Glutamatergic neuron (in vitro differentiated cells): ENCODE results near the gene TTLL9. TPM values are rescaled to one million over a fixed set of nuclear protein-coding genes. Genes with fewer than 3 reads are reported as not detected.

Experiments
- DNase-seq: peaks from one replicate; pipeline ENCODE4 v3.0.0; 2022
- H3K27ac Mint-ChIP-seq: one replicate; pipeline ENCODE4 v1.8.0; 2020; ENCODE audit warnings: mild to moderate bottlenecking, mixed read lengths, inconsistent platforms; ENCODE audit not compliant: unreplicated experiment
- H3K27me3 Mint-ChIP-seq: one replicate; pipeline ENCODE4 v1.8.0; 2020; ENCODE audit warnings: mild to moderate bottlenecking, moderate library complexity, mixed read lengths, inconsistent platforms; ENCODE audit not compliant: unreplicated experiment
- H3K36me3 Mint-ChIP-seq: one replicate; pipeline ENCODE4 v1.8.0; 2020; ENCODE audit warnings: mild to moderate bottlenecking, mixed read lengths, inconsistent platforms; ENCODE audit not compliant: unreplicated experiment
- H3K4me1 Mint-ChIP-seq: one replicate; pipeline ENCODE4 v1.8.0; 2020; ENCODE audit warnings: mild to moderate bottlenecking, low read depth, mixed read lengths, inconsistent platforms; ENCODE audit not compliant: unreplicated experiment
- H3K4me3 Mint-ChIP-seq: one replicate; pipeline ENCODE4 v1.8.0; 2020; ENCODE audit warnings: mild to moderate bottlenecking, mixed read lengths, inconsistent platforms; ENCODE audit not compliant: unreplicated experiment
- H3K9me3 Mint-ChIP-seq: one replicate; pipeline ENCODE4 v1.8.0; 2020; ENCODE audit warnings: mild to moderate bottlenecking, moderate library complexity, mixed read lengths, inconsistent platforms; ENCODE audit not compliant: unreplicated experiment
- total RNA-seq: library from RNA; stranded (reverse); fragmentation: NEBNext Ultra II Directional; extraction: Animal tissue kit (Norgen Biotek cat#: 25700); gene quantifications from one replicate; pipeline ENCODE4 v1.2.1, GENCODE V29; 2021; ENCODE audit not compliant: unreplicated experiment
- TF ChIP-seq, protein P1 (sequence below): fragments of 200-600 bp; sonication (generic); IDR thresholded peaks from one replicate; pipeline ENCODE4 v1.5.0; 2021; ENCODE audit not compliant: partially characterized antibody, unreplicated experiment

The TTLL9 gene
- total RNA-seq, 1 donor from 2014 or later = 1.5 TPM

DNA sequence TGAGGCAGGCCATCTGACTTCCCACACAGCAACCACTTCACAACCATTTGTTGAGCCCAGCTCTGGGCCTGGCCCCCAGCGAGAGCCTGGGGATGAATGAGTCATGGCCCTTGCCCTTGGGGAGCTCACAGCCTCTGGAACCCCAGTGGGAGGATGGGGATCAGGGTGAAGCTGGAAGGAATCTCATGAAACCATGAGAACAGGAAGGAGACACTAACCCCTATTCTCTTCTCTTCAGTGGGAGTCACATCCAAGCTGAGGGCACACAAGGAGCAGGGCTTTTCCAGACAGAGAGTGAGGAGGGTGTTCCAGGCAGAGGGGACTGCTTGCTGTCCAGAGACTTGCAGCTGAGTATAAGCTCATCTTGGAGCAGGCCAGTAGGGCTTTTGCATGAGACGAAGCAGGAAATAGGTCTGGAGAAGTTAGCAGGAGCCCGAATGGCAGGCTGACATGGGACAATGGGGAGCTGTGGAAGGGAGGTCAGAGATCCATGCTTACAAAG is 32.5 kb upstream of the TTLL9 start:
- TF ChIP-seq, protein P1, sequence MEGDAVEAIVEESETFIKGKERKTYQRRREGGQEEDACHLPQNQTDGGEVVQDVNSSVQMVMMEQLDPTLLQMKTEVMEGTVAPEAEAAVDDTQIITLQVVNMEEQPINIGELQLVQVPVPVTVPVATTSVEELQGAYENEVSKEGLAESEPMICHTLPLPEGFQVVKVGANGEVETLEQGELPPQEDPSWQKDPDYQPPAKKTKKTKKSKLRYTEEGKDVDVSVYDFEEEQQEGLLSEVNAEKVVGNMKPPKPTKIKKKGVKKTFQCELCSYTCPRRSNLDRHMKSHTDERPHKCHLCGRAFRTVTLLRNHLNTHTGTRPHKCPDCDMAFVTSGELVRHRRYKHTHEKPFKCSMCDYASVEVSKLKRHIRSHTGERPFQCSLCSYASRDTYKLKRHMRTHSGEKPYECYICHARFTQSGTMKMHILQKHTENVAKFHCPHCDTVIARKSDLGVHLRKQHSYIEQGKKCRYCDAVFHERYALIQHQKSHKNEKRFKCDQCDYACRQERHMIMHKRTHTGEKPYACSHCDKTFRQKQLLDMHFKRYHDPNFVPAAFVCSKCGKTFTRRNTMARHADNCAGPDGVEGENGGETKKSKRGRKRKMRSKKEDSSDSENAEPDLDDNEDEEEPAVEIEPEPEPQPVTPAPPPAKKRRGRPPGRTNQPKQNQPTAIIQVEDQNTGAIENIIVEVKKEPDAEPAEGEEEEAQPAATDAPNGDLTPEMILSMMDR = no peak
- H3K27me3 Mint-ChIP-seq = peaks cover 4% of the 10 kb centered on the region
- no peaks in the 10 kb centered on the region for H3K36me3 Mint-ChIP-seq
- H3K9me3 Mint-ChIP-seq = peaks cover 3% of the 10 kb centered on the region
- no peak for DNase-seq
- no peak overlapping the region for H3K4me3 Mint-ChIP-seq
- peaks cover 19% of the 10 kb centered on the region for H3K4me1 Mint-ChIP-seq
- H3K27ac Mint-ChIP-seq = no peak overlapping the region

DNA sequence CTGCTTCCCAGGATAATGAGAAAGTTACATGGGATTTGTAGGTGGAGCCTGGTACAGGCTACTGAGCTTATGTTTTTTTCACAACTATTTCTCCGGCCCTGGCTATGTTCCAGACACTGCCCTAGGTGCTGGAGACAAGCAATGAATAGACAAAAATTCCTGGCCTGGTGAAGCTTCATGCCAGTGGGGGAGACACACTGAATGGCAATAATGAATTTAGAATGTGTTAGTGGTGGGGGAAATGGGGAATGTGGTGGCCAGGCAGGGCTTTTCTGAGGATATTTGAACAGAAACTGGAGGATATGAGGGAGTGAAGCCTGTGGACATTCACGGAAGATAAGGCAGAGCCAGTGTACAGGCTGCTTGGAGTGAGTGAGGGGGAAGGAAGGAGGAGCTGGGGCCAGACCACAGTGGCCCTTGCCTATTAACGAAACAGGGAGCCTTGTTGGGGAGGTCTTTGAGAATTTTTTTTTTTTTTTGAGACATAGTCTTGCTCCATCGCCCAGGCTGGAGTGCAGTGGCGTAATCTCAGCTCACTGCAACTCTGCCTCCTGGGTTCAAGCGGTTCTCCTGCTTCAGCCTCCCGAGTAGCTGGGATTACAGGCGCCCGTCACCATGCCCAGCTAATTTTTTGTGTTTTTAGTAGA is 31.7 kb upstream of the TTLL9 start:
- peaks cover 5% of the 10 kb centered on the region for H3K9me3 Mint-ChIP-seq
- H3K4me1 Mint-ChIP-seq = peaks cover 23% of the 10 kb centered on the region
- no peak overlapping the region for H3K4me3 Mint-ChIP-seq
- peaks cover 5% of the 10 kb centered on the region for H3K27me3 Mint-ChIP-seq
- TF ChIP-seq, protein P1 = no peak
- H3K27ac Mint-ChIP-seq = no peak overlapping the region
- DNase-seq = no peak
- H3K36me3 Mint-ChIP-seq = no peaks in the 10 kb centered on the region

DNA sequence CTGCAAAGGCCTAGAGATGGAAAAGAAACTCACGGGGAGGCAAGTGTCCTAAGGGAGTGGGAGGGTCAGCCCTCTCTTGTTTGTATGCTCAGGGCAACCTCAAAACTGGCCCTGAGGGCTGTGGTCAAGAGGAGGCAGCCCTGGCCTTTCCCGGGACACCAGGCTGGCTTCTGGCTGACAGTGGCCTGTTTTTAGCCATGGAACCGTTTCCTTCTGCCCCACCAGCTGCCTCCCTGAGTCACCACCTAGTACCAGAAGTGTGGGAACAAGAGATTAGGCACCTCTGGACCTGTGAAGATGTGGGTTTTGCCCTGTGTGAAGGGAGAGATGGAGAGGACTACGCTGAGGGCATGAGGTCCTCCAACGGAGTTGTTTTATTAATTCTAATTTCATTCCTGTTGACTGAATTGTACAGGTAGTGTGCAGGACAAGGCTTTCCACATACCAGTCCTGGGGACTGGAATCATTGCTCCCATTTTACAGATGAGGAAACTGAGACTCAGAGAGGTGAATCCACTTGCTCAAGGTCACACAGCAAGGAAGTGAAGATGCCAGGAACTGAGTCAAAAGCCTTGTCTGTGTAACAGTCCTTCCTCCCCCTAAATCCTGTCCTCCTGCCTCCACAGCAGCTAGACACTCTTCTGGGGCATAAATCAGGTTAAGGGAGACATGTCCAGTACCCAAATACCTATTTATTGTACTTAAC is 30.5 kb upstream of the TTLL9 start:
- no peak overlapping the region for H3K27ac Mint-ChIP-seq
- H3K4me3 Mint-ChIP-seq = no peak overlapping the region
- TF ChIP-seq, protein P1 = no peak
- DNase-seq = no peak
- peaks cover 5% of the 10 kb centered on the region for H3K27me3 Mint-ChIP-seq
- peaks cover 22% of the 10 kb centered on the region for H3K4me1 Mint-ChIP-seq
- H3K9me3 Mint-ChIP-seq = peaks cover 5% of the 10 kb centered on the region
- H3K36me3 Mint-ChIP-seq = no peaks in the 10 kb centered on the region

DNA sequence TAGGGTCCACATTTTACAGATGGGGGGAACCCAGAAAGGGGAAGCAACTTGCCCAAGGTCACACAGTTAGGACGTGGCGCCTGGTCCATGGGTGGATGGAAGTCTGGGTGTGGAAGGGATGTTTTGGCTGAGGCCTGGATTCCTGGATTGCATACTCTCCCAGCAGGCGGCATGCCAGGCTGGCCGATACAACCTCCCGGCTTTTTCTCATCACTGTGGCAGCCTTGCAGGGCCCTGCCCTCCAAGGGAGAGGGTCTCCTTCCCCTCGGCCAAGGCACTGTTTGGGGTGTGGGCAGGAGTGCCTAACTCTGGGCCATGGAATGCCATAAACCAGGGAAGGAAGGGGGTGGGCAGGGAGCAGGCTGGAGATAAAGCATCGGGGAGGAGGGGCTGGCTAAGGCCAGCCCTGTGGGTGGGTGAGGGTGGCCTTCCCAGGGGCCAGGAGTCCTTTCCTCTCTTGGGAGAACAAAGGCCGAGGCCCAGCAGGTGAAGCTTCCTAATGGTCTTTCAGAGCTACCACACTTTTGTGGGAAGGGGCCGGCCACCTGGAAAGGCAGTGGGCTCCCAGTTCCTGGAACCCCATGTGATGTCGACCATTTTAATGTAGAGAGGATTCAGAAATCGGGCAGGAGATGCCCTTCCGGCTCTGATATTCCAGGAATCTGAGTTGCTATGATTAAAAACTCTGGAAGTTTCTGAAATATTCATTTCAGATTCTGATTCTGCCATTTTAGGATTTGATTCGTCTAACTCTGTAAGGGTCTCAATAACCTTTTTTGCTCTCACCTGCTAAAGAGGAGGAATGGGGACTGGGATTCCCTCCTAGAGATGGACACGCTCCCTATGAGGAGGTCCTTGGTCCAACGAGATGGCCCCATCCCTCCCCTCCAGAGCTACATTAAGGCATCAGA is 29.3 kb upstream of the TTLL9 start:
- Mint-ChIP-seq H3K36me3 (no peaks in the 10 kb centered on the region), H3K27ac (no peak overlapping the region), H3K4me3 (no peak overlapping the region), H3K9me3 (peaks cover 4% of the 10 kb centered on the region), H3K27me3 (peaks cover 7% of the 10 kb centered on the region), H3K4me1 (peaks cover 18% of the 10 kb centered on the region)
- no peak for DNase-seq
- TF ChIP-seq, protein P1 = no peak
